ENCODE measurements around the gene TMEM51. TPM values are rescaled to one million over a fixed set of nuclear protein-coding genes. Genes with fewer than 3 reads are reported as not detected.

Gene TMEM51
- total and polyA plus RNA-seq, 10 of the 15 experiments (the other 5 are each of a cell fraction or from before 2014, with no cell fraction given) = 0.55 to 4.8 (median 3.1) TPM

DNA sequence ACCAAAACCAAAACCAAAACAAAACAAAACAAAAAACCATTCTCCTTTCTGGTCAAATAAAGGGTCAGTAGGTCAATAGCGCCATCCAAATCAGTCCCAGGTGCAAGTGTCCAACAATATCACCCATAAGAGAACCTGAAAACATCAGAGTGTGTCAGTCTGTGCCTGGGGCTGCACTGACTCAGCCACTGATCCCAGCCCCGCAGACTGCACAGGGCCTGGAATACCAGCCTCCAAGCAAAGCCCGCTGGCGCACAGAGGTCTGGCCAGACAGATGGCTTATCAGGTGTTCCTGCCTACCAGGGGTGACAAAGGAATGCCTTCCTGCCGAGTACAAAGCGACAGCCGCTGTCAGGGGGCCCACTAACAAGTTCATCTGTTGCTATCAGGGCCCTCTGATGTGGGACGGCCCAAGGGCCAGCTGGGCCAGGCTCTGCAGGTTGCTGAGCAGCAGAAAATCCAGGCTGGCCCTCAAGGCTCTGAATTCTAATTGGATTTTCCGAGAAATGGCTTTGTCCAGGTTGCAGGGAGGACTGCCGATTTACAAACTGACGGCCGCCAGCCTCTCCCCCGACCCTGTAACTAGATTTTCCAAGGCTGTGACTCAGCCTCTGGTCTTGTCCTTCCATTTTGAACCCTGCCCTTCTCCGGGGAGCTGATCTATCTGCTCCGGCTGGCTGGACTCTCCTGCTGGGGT, 13.7 kb upstream of the TMEM51 start:
- H3K9ac ChIP-seq (ENCODE audit: control insufficient read depth, insufficient read depth, low read length) = no peak overlapping the region
- no peaks in the 10 kb centered on the region; the same call in 2 of the 3 replicates for H3K9me3 ChIP-seq (replicated peaks; ENCODE audit: control insufficient read depth, insufficient read depth, low read length)
- in situ Hi-C loops (cut with MboI) = no loop called here
- no peak overlapping the region for H3K4me3 ChIP-seq
- H3K36me3 ChIP-seq (ENCODE audit: control insufficient read depth in 2 of 2, insufficient read depth in 2 of 2, low read length in 1 of 2) = no peaks in the 10 kb centered on the region
- ChIA-PET RAD21 (ENCODE audit: unreplicated experiment) (interaction anchor here (0.7 to 1.0 kb wide), 3 partner anchors 12 to 92 kb away, joined by 3 to 4 read pairs (median 3); no protein-coding TSS in a partner anchor), POLR2A (no interaction called here), SMC1A (ENCODE audit: uncharacterized antibody, unreplicated experiment) (interaction anchor here (1.7 to 3.0 kb wide), 3 partner anchors 9 to 132 kb away, joined by 5 to 12 read pairs (median 5); no protein-coding TSS in a partner anchor), CTCF (interaction anchor here (2.0 kb wide), 1 partner anchor 133 kb away, joined by 6 read pairs; no protein-coding TSS in a partner anchor)
- no peaks in the 10 kb centered on the region; a peak in 1 of 4 replicates for H3K27me3 ChIP-seq (replicated peaks in 1 of 2; ENCODE audit: control insufficient read depth in 2 of 2, insufficient read depth in 2 of 2, low read length in 1 of 2)
- H3K4me1 ChIP-seq (ENCODE audit: control insufficient read depth, insufficient read depth, low read length) = no peaks in the 10 kb centered on the region; the same call in 1 of the 2 replicates
- intact Hi-C loops (cut with micrococcal nuclease; ENCODE audit: unreplicated experiment) = no loop called here
- peak; percentile 25; the same call in 1 of the 3 replicates for ATAC-seq
- no peak overlapping the region for H3K4me2 ChIP-seq (ENCODE audit: control insufficient read depth, insufficient read depth)
- DNase-seq (ENCODE audit: low read depth, low spot score) = no peak
- no TSS peak for BruUV-seq (replicated peaks)
- 41% methylated on average over 15 of the region's 15 CpGs for WGBS (ENCODE audit: insufficient coverage, insufficient replicate concordance, low lambda C conversion rate, missing lambda C conversion rate)
- no peaks in the 10 kb centered on the region for H3K79me2 ChIP-seq (ENCODE audit: control insufficient read depth, insufficient read depth, low read length)
- no peaks in the 10 kb centered on the region for H4K20me1 ChIP-seq (ENCODE audit: control insufficient read depth, insufficient read depth)
- FAIRE-seq = no peak
- peak; percentile 77 for TF ChIP-seq NR2F1 (conservative IDR thresholded peaks at IDR 0.05)
- TF ChIP-seq, protein P1, sequence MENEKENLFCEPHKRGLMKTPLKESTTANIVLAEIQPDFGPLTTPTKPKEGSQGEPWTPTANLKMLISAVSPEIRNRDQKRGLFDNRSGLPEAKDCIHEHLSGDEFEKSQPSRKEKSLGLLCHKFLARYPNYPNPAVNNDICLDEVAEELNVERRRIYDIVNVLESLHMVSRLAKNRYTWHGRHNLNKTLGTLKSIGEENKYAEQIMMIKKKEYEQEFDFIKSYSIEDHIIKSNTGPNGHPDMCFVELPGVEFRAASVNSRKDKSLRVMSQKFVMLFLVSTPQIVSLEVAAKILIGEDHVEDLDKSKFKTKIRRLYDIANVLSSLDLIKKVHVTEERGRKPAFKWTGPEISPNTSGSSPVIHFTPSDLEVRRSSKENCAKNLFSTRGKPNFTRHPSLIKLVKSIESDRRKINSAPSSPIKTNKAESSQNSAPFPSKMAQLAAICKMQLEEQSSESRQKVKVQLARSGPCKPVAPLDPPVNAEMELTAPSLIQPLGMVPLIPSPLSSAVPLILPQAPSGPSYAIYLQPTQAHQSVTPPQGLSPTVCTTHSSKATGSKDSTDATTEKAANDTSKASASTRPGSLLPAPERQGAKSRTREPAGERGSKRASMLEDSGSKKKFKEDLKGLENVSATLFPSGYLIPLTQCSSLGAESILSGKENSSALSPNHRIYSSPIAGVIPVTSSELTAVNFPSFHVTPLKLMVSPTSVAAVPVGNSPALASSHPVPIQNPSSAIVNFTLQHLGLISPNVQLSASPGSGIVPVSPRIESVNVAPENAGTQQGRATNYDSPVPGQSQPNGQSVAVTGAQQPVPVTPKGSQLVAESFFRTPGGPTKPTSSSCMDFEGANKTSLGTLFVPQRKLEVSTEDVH (IDR thresholded peaks at IDR 0.05; ENCODE audit: low read depth, partially characterized antibody) = no peak
- TF ChIP-seq STAT1 (conservative IDR thresholded peaks at IDR 0.05) = no peak
- TF ChIP-seq, protein P2, sequence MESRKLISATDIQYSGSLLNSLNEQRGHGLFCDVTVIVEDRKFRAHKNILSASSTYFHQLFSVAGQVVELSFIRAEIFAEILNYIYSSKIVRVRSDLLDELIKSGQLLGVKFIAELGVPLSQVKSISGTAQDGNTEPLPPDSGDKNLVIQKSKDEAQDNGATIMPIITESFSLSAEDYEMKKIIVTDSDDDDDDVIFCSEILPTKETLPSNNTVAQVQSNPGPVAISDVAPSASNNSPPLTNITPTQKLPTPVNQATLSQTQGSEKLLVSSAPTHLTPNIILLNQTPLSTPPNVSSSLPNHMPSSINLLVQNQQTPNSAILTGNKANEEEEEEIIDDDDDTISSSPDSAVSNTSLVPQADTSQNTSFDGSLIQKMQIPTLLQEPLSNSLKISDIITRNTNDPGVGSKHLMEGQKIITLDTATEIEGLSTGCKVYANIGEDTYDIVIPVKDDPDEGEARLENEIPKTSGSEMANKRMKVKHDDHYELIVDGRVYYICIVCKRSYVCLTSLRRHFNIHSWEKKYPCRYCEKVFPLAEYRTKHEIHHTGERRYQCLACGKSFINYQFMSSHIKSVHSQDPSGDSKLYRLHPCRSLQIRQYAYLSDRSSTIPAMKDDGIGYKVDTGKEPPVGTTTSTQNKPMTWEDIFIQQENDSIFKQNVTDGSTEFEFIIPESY (IDR thresholded peaks at IDR 0.05) = peak; percentile 74; the same call in 1 of the 2 replicates
- H3K27ac ChIP-seq (ENCODE audit: control insufficient read depth, insufficient read depth) = no peak overlapping the region
- H2AFZ ChIP-seq (ENCODE audit: control insufficient read depth, low read depth, low read length) = no peak overlapping the region

Data from GM12878 (cell line).